ENCODE data around the gene UNC119B. TPM values are rescaled to one million over a fixed set of nuclear protein-coding genes. Genes with fewer than 3 reads are reported as not detected.

Gene UNC119B
- total and polyA plus RNA-seq, 3 donors from 2014 or later, result 42.2 to 45.2 (median 43.3) TPM

DNA sequence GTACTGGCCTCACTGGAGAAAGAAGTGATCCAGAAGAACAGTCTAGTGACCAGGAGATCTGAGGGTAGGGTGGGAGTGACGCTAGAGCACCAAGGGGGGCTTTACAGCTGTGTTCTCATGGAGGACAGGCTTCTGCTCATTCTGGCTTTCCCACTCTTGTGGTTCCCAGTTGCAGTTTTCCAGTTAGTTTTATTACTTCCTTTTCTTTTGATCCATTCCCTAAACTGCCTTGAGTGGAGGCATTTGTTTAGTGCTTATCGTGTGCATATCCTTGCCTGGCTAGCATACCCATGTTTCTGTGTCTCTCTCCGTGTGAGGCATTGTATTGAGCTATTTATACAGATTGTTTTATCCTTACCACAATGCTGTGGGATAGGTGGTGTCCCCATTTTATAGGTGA is 19.3 kb upstream of the UNC119B start:
- Histone ChIP-seq H3K4me3 (no peak overlapping the region), H3K27ac (no peak overlapping the region), H3K4me1 (peaks cover 23% of the 10 kb centered on the region), H3K36me3 (ENCODE audit: low read depth, missing control alignments) (no peaks in the 10 kb centered on the region), H3K27me3 (no peaks in the 10 kb centered on the region), H3K9me3 (no peaks in the 10 kb centered on the region)
- intact Hi-C loops (cut with DNase I; ENCODE audit: low total_unique reads), result no loop called here
- no peak for DNase-seq
- TF ChIP-seq, protein P1, sequence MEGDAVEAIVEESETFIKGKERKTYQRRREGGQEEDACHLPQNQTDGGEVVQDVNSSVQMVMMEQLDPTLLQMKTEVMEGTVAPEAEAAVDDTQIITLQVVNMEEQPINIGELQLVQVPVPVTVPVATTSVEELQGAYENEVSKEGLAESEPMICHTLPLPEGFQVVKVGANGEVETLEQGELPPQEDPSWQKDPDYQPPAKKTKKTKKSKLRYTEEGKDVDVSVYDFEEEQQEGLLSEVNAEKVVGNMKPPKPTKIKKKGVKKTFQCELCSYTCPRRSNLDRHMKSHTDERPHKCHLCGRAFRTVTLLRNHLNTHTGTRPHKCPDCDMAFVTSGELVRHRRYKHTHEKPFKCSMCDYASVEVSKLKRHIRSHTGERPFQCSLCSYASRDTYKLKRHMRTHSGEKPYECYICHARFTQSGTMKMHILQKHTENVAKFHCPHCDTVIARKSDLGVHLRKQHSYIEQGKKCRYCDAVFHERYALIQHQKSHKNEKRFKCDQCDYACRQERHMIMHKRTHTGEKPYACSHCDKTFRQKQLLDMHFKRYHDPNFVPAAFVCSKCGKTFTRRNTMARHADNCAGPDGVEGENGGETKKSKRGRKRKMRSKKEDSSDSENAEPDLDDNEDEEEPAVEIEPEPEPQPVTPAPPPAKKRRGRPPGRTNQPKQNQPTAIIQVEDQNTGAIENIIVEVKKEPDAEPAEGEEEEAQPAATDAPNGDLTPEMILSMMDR (IDR thresholded peaks at IDR 0.05), result no peak
- no peak for TF ChIP-seq POLR2A (IDR thresholded peaks at IDR 0.05)
- WGBS, 2 donors, result 55 to 77% methylated on average over 3 of the region's 3 CpGs

GRCh38 chr12:120692524-120693033 is 17.7 kb upstream of the UNC119B start:
- no peak for DNase-seq
- TF ChIP-seq, protein P1 (IDR thresholded peaks at IDR 0.05), result no peak
- no peak for TF ChIP-seq POLR2A (IDR thresholded peaks at IDR 0.05)
- Histone ChIP-seq H3K27ac (no peak overlapping the region), H3K27me3 (no peaks in the 10 kb centered on the region), H3K4me1 (peaks cover 23% of the 10 kb centered on the region), H3K9me3 (no peaks in the 10 kb centered on the region), H3K4me3 (no peak overlapping the region), H3K36me3 (ENCODE audit: low read depth, missing control alignments) (no peaks in the 10 kb centered on the region)
- 84% methylated on average over 11 of the region's 11 CpGs for WGBS, 2 donors
- intact Hi-C loops (cut with DNase I; ENCODE audit: low total_unique reads), result no loop called here

- peaks cover 20% of the 10 kb centered on the region for H3K4me1 ChIP-seq
- H3K27me3 ChIP-seq, result no peaks in the 10 kb centered on the region
- H3K4me3 ChIP-seq, result no peak overlapping the region
- 89 to 91% methylated on average over 4 of the region's 4 CpGs for WGBS, 2 donors
- intact Hi-C loops (cut with DNase I; ENCODE audit: low total_unique reads), result no loop called here
- H3K9me3 ChIP-seq, result no peaks in the 10 kb centered on the region
- no peak for DNase-seq
- TF ChIP-seq POLR2A (IDR thresholded peaks at IDR 0.05), result no peak
- TF ChIP-seq, protein P1 (IDR thresholded peaks at IDR 0.05), result no peak
- H3K27ac ChIP-seq, result no peak overlapping the region
- no peaks in the 10 kb centered on the region for H3K36me3 ChIP-seq (ENCODE audit: low read depth, missing control alignments)
These were observed 16.4 kb upstream of the UNC119B start for GRCh38 chr12:120693848-120694247.

DNA sequence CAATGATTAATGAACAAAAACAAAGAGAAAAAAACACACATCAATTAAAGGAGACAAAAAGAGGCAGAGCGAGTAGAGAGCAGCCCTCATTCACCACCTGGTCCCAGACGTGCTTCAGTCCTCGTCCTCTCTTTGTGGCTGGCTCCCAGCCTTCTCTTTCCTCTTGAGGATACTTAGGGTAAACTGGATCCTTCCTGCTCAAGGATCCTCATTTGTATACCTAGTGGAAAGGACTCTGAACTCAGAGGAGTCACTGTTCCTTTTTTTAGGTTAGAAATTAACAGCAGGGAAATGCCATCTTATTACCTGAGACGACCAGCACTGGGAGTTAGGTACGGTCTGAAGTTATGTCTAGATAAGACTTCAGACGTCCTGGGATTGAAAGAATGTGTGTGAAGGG is 13.6 kb upstream of the UNC119B start:
- DNase-seq, result no peak
- H3K4me1 ChIP-seq, result peaks cover 9% of the 10 kb centered on the region
- intact Hi-C loops (cut with DNase I; ENCODE audit: low total_unique reads), result no loop called here
- no peaks in the 10 kb centered on the region for H3K9me3 ChIP-seq
- no peak overlapping the region for H3K4me3 ChIP-seq
- 83 to 87% methylated on average over 6 of the region's 6 CpGs for WGBS, 2 donors
- no peaks in the 10 kb centered on the region for H3K36me3 ChIP-seq (ENCODE audit: low read depth, missing control alignments)
- TF ChIP-seq, protein P1 (IDR thresholded peaks at IDR 0.05), result no peak
- TF ChIP-seq POLR2A (IDR thresholded peaks at IDR 0.05), result no peak
- no peaks in the 10 kb centered on the region for H3K27me3 ChIP-seq
- H3K27ac ChIP-seq, result no peak overlapping the region

DNA sequence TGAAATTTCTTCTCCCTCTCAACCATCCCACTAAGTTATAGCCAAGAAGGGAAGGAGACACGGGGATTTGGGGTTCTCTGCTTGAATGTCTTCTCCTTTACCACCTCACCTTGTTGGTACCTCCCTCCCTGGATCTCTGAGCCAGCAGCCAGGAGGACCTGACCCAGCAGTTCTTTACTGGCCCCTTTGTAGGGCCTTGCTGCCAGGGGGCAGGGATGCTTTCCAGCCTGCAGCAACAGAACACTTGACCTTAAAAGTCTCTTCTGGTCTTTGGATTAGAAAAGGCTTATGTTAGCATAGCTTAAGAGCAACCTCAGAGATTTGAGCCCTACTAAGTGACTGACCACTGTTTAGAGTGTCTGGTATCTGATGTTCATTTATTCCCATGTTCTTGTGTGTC is 12.9 kb upstream of the UNC119B start:
- no peak overlapping the region for H3K27ac ChIP-seq
- TF ChIP-seq, protein P1 (IDR thresholded peaks at IDR 0.05), result no peak
- TF ChIP-seq POLR2A (IDR thresholded peaks at IDR 0.05), result no peak
- intact Hi-C loops (cut with DNase I; ENCODE audit: low total_unique reads), result no loop called here
- peaks cover 12% of the 10 kb centered on the region for H3K4me1 ChIP-seq
- H3K36me3 ChIP-seq (ENCODE audit: low read depth, missing control alignments), result no peaks in the 10 kb centered on the region
- no peak for DNase-seq
- H3K27me3 ChIP-seq, result no peaks in the 10 kb centered on the region
- 61 to 93% methylated on average over 1 of the region's 1 CpG for WGBS, 2 donors
- H3K9me3 ChIP-seq, result no peaks in the 10 kb centered on the region
- H3K4me3 ChIP-seq, result no peak overlapping the region

Measured in testis (tissue), 3 donors.